ENCODE measurements around the gene CRYGB.
A peak's percentile ranks its signal among the peaks of the same experiment; 100 is the strongest.
"Not testable (repeated sequence)": the region's sequence is repeated elsewhere in the genome, so short reads cannot be mapped to it uniquely, and the experiment has no call there.

The CRYGB gene

DNA sequence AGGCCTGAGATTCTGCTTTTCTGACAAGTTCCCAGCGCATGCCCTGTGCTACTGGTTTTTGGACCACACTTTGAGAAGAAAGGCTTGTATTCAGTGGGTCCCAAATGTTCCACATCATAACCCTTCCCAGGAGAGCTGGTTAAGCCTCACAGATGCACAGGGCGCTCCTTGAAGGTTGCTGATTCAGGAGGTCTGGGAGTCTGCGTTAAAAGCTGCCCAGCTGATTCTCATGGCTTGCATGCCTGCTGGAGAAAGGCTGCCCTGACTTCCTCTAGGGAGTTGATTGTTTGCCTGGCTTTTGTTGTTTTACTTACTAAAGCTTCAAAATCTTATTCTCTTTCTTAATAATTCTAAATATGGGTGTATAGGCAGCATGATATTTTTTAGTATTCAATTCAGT is 42.3 kb downstream of the CRYGB start:
- POLR2A ChIA-PET = no interaction called here
- TF ChIP-seq, protein P1, sequence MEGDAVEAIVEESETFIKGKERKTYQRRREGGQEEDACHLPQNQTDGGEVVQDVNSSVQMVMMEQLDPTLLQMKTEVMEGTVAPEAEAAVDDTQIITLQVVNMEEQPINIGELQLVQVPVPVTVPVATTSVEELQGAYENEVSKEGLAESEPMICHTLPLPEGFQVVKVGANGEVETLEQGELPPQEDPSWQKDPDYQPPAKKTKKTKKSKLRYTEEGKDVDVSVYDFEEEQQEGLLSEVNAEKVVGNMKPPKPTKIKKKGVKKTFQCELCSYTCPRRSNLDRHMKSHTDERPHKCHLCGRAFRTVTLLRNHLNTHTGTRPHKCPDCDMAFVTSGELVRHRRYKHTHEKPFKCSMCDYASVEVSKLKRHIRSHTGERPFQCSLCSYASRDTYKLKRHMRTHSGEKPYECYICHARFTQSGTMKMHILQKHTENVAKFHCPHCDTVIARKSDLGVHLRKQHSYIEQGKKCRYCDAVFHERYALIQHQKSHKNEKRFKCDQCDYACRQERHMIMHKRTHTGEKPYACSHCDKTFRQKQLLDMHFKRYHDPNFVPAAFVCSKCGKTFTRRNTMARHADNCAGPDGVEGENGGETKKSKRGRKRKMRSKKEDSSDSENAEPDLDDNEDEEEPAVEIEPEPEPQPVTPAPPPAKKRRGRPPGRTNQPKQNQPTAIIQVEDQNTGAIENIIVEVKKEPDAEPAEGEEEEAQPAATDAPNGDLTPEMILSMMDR (IDR thresholded peaks at IDR 0.05; ENCODE audit: insufficient read depth, low read length, missing control alignments) = no peak
- CTCF ChIA-PET = interaction anchor here (1.0 kb wide), 1 partner anchor 32 kb away, joined by 3 read pairs; no protein-coding TSS in a partner anchor
- H3K4me3 ChIP-seq (ENCODE audit: low read depth, low read length) = no peak overlapping the region
- DNase-seq (ENCODE audit: low read depth, low spot score) = no peak

DNA sequence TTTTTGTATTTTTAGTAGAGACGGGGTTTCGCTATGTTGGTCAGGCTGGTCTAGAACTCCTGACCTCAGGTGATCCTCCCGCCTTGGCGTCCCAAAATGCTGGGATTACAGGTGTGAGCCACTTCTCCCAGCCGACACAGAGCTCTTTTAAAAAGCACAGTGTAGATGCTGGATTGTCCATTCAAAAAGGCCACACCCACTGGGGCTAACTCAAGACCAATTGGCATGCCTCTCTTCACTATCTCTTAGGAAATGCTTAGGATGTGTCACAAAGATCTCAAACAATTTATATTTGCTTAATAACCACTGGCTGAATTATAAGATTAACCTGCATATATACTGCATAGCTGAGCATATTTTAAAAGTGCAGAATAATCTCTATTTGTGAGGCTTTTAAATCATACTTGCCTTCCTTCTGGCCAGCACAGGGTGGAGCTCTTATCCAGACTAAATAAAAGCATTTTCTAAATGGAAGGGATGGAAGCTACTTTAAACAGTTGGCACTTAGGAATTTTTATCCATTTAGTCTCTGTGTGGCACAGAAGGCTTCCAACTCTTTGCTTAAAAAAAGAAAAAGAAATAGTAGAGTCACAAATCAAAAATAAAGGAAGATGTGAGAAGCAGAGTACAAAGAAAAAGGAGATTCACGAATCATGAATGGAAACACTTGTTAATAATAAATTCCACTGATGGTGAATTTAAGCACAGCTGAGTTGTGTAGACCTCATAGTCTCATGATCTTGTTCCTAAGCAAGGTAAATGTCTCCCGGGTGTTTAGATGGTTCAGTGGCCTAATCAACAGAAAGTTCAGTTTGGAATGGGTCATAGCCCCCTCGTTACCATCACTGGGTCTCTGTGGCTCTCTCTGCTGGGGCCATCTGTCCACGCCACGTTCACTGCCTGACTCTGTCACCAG is 44.0 kb downstream of the CRYGB start:
- DNase-seq (ENCODE audit: low read depth, low spot score) = no peak
- TF ChIP-seq, protein P1 (IDR thresholded peaks at IDR 0.05; ENCODE audit: insufficient read depth, low read length, missing control alignments) = no peak
- no peak overlapping the region for H3K4me3 ChIP-seq (ENCODE audit: low read depth, low read length)
- POLR2A ChIA-PET = no interaction called here
- CTCF ChIA-PET = interaction anchor here (0.9 to 1.1 kb wide), 3 partner anchors 9 to 358 kb away, joined by 3 read pairs; no protein-coding TSS in a partner anchor

DNA sequence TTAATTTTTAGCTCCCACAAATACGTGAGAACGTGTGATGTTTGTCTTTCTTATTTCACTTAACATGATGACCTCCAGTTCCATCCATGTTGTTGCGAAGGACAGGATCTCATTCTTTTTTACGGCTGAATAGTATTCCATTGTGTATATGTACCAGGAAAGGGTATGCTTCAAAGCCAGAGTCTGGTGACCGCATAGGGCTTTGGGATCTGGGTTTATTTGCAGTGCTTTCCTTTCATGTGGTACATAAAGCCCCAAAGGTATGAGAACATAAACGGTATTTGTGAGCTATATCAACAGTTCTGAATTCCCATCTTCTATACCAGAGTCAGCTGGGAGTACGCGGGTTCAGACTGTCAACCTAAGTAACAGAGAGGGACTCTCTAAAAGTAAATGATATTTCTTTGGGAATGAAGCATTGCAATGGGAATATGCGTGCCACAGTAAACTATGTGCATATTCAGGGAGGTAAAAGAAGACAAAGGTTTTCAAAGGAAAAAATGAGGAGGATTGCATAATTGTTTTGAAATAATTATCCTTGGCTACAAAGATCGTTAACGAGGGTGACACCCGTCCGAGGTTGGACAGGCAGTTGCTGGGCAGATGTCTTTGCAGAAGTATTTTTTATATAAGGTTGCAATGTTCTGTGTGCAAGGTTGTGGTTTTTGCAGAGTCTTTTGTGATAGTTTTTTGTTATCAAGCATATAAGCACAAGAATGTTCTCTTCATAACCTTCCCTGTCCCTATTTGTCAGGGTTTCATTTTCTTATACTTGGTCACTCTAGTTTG is 46.1 kb downstream of the CRYGB start:
- ChIA-PET CTCF (no interaction called here), POLR2A (no interaction called here)
- TF ChIP-seq, protein P1 (IDR thresholded peaks at IDR 0.05; ENCODE audit: insufficient read depth, low read length, missing control alignments) = no peak
- DNase-seq (ENCODE audit: low read depth, low spot score) = no peak
- no peak overlapping the region for H3K4me3 ChIP-seq (ENCODE audit: low read depth, low read length)

DNA sequence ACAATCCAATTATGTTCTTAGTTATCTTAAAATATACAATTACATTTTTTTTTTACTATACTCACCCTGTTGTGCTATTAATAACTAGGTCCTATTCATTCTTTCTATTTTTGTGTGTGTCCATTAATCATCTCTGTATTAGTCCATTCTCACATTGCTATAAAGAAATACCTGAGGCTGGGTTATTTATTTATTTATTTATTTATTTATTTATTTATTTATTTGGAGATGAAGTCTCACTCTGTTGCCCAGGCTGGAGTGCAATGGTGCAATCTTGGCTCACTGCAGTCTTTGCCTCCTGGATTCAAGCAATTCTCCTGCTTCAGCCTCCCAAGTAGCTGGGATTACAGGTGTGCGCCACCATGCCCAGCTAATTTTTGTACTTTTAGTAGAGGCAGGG is 47.3 kb downstream of the CRYGB start:
- POLR2A ChIA-PET; DNase-seq (ENCODE audit: low read depth, low spot score); CTCF ChIA-PET; H3K4me3 ChIP-seq (ENCODE audit: low read depth, low read length): not testable (repeated sequence)

DNA sequence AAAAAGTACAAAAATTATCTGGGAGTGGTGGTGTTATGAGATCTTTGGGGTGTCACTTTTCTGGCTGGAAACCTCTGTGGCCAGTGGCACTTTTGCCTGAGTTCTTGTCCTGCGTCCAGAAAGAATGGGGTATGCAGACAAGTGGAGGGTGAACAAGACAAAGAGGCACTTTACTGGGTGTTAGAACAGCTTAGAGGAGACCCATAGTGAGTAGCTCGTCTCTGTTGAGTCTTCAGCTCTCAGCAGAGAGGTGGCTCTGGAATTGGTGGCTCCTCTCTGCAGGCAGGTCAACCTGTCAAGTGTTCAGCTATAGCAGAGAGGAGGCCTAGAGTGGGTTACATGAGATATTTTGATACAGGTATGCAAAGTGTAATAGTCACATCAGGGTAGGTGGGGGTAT is 47.7 kb downstream of the CRYGB start:
- TF ChIP-seq, protein P1 (IDR thresholded peaks at IDR 0.05; ENCODE audit: insufficient read depth, low read length, missing control alignments) = no peak
- ChIA-PET POLR2A (no interaction called here), CTCF (no interaction called here)
- no peak for DNase-seq (ENCODE audit: low read depth, low spot score)
- H3K4me3 ChIP-seq (ENCODE audit: low read depth, low read length) = no peak overlapping the region

DNA sequence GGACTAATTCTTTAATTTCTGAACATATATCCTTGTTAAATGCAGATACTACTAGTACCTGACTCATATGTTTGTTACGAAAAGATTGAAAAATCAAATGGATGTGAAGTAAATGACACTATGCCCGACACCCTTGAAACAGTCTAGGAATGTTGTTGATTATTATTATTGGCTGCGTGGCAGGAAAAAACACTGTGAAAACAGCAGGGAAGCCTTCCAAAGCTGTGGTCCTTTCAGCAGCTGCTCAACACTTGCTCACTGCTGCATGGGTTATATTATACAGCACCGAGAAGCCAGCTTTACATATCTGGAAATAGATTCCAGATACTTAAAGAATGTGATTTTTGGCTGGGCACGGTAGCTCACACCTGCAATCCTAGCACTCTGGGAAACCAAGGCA is 48.2 kb downstream of the CRYGB start:
- TF ChIP-seq, protein P1 (IDR thresholded peaks at IDR 0.05; ENCODE audit: insufficient read depth, low read length, missing control alignments) = no peak
- ChIA-PET CTCF (interaction anchor here (0.5 to 2.2 kb wide), 3 partner anchors 24 to 352 kb away, joined by 3 to 5 read pairs (median 5); no protein-coding TSS in a partner anchor), POLR2A (no interaction called here)
- DNase-seq (ENCODE audit: low read depth, low spot score) = peak; percentile 60
- H3K4me3 ChIP-seq (ENCODE audit: low read depth, low read length) = no peak overlapping the region
